Glutamatergic neuron (in vitro differentiated cells): Measurements from ENCODE around the gene KLHDC8A. TPM values are rescaled to one million over a fixed set of nuclear protein-coding genes. Genes with fewer than 3 reads are reported as not detected.
A peak's percentile ranks its signal among the peaks of the same experiment; 100 is the strongest.
"Not testable (repeated sequence)": the region's sequence is repeated elsewhere in the genome, so short reads cannot be mapped to it uniquely, and the experiment has no call there.

Experiments used
- DNase-seq: peaks from one replicate; pipeline ENCODE4 v3.0.0; 2022
- H3K27ac Mint-ChIP-seq: one replicate; pipeline ENCODE4 v1.8.0; 2020; ENCODE audit warnings: mild to moderate bottlenecking, mixed read lengths, inconsistent platforms; ENCODE audit not compliant: unreplicated experiment
- H3K27me3 Mint-ChIP-seq: one replicate; pipeline ENCODE4 v1.8.0; 2020; ENCODE audit warnings: mild to moderate bottlenecking, moderate library complexity, mixed read lengths, inconsistent platforms; ENCODE audit not compliant: unreplicated experiment
- H3K36me3 Mint-ChIP-seq: one replicate; pipeline ENCODE4 v1.8.0; 2020; ENCODE audit warnings: mild to moderate bottlenecking, mixed read lengths, inconsistent platforms; ENCODE audit not compliant: unreplicated experiment
- H3K4me1 Mint-ChIP-seq: one replicate; pipeline ENCODE4 v1.8.0; 2020; ENCODE audit warnings: mild to moderate bottlenecking, low read depth, mixed read lengths, inconsistent platforms; ENCODE audit not compliant: unreplicated experiment
- H3K4me3 Mint-ChIP-seq: one replicate; pipeline ENCODE4 v1.8.0; 2020; ENCODE audit warnings: mild to moderate bottlenecking, mixed read lengths, inconsistent platforms; ENCODE audit not compliant: unreplicated experiment
- H3K9me3 Mint-ChIP-seq: one replicate; pipeline ENCODE4 v1.8.0; 2020; ENCODE audit warnings: mild to moderate bottlenecking, moderate library complexity, mixed read lengths, inconsistent platforms; ENCODE audit not compliant: unreplicated experiment
- total RNA-seq: library from RNA; stranded (reverse); fragmentation: NEBNext Ultra II Directional; extraction: Animal tissue kit (Norgen Biotek cat#: 25700); gene quantifications from one replicate; pipeline ENCODE4 v1.2.1, GENCODE V29; 2021; ENCODE audit not compliant: unreplicated experiment
- TF ChIP-seq, protein P1 (sequence below): fragments of 200-600 bp; sonication (generic); IDR thresholded peaks from one replicate; pipeline ENCODE4 v1.5.0; 2021; ENCODE audit not compliant: partially characterized antibody, unreplicated experiment

Gene KLHDC8A
- total RNA-seq, 1 donor from 2014 or later = 125 TPM

DNA sequence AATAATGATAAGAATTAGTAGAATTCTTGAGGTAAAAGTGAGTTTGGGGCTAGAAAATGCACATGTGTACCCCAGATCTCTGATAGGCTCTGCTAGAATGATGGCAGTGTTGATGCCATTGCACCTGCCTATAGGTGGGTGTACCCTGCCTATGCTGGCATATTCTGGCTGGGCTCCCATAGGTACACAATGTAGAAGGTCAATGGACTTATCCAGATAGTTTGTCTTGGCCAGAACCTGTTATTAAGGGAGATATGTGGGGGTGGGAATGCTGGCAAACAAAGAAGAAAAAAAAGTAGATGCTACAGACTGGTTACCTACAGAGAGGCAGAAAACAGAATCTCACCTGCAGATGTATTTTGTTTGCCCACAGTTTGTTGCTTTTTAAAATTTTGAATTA is 14.1 kb upstream of the KLHDC8A start:
- DNase-seq = no peak
- Mint-ChIP-seq H3K9me3 (peaks cover 3% of the 10 kb centered on the region), H3K36me3 (no peaks in the 10 kb centered on the region), H3K27me3 (no peaks in the 10 kb centered on the region), H3K27ac (no peak overlapping the region), H3K4me1 (peaks cover 30% of the 10 kb centered on the region), H3K4me3 (no peak overlapping the region)
- TF ChIP-seq, protein P1, sequence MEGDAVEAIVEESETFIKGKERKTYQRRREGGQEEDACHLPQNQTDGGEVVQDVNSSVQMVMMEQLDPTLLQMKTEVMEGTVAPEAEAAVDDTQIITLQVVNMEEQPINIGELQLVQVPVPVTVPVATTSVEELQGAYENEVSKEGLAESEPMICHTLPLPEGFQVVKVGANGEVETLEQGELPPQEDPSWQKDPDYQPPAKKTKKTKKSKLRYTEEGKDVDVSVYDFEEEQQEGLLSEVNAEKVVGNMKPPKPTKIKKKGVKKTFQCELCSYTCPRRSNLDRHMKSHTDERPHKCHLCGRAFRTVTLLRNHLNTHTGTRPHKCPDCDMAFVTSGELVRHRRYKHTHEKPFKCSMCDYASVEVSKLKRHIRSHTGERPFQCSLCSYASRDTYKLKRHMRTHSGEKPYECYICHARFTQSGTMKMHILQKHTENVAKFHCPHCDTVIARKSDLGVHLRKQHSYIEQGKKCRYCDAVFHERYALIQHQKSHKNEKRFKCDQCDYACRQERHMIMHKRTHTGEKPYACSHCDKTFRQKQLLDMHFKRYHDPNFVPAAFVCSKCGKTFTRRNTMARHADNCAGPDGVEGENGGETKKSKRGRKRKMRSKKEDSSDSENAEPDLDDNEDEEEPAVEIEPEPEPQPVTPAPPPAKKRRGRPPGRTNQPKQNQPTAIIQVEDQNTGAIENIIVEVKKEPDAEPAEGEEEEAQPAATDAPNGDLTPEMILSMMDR = no peak

DNA sequence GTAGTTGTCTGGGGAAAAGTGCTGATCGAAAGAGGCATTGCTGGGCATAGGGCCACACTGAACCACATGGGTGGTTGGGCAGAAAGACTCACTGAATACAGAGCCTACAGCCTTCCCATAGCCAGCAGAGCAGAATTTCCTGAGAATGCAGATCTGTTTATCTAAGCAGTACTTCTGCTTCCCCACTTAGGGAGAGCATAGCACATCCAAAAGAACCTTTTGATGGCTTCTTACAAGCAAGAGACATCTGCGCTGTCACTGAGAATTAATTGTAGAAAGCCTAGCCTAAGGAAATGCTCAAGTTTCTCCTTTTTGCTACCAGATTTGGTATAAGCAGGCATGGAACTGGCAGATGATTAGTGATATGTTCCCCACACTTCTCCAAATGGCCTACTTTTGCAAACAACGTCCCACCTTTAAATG is 13.0 kb upstream of the KLHDC8A start:
- no peaks in the 10 kb centered on the region for H3K27me3 Mint-ChIP-seq
- H3K36me3 Mint-ChIP-seq = no peaks in the 10 kb centered on the region
- peaks cover 23% of the 10 kb centered on the region for H3K4me1 Mint-ChIP-seq
- H3K4me3 Mint-ChIP-seq = no peak overlapping the region
- H3K27ac Mint-ChIP-seq = no peak overlapping the region
- DNase-seq = no peak
- peaks cover 2% of the 10 kb centered on the region for H3K9me3 Mint-ChIP-seq
- TF ChIP-seq, protein P1 = no peak

DNA sequence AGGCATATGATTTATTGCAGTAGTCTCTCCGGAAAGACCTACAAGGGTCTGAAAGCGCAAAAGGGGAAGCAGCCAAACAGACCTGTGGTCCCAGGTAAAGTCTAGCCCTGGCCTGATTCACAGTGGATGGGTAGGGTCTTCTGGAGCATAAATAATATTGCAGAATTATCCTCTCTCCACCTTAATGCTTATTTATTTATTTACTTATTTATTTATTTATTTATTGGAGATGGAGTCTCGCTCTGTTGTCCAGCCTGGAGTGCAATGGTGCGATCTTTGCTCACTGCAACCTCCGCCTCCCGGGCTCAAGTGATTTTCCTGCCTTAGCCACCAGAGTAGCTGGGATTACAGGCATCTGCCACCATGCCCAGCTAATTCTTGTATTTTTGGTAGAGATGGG is 11.8 kb upstream of the KLHDC8A start:
- TF ChIP-seq, protein P1 = no peak

DNA sequence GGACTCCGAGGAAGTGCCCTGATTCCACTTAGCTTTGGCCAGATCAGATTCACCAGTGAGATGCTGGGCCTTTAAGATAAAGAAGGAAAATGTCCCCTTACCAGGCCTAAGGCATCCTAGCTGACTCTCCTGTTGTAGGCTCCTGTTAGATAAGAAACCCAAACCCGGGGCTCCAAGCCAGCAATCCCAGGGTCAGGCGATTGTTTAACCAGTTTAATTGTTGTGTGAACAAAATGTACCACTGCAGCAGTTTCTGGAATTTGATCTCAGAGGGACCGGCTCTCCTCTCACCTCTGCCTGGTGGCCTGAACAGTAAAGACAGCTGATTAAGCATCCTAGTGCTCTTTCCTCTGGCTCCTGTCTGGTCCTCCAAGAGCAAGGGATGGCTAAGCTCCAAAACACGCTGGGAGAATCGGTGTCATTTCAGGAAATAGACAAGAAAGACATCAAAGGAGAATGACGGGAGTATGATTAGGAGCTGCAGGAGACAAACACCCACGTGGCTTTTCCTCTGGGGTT is 9.3 kb upstream of the KLHDC8A start:
- no peak for DNase-seq
- H3K27me3 Mint-ChIP-seq = peaks cover under 1% of the 10 kb centered on the region

More for the DNA sequence above, 11.8 kb upstream of the KLHDC8A start:
- Mint-ChIP-seq H3K27ac (no peak overlapping the region), H3K4me3 (no peak overlapping the region), H3K27me3 (no peaks in the 10 kb centered on the region), H3K36me3 (no peaks in the 10 kb centered on the region), H3K4me1 (peaks cover 12% of the 10 kb centered on the region), H3K9me3 (no peaks in the 10 kb centered on the region)
- DNase-seq = no peak

DNA sequence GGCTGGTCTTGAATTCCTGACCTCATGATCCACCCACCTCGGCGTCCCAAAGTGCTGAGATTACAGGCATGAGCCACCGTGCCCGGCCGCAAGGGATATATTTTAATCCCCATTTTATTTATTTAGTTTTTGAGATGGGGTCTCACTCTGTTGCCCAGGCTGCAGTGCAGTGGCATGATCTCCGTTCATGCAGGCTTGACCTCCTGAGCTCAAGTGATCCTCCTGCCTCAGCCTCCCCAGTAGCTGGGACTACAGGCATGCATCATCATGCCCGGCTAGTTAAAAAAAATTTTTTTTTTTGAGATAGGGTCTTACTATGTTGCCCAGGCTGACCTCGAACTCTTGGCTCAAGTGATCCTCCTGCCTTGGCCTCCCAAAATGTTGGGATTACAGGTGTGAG is 8.4 kb upstream of the KLHDC8A start:
- not testable (repeated sequence) for H3K9me3 Mint-ChIP-seq, H3K27ac Mint-ChIP-seq, H3K4me1 Mint-ChIP-seq, H3K27me3 Mint-ChIP-seq, H3K36me3 Mint-ChIP-seq, DNase-seq, H3K4me3 Mint-ChIP-seq

More for the DNA sequence above, 9.3 kb upstream of the KLHDC8A start:
- Mint-ChIP-seq H3K27ac (no peak overlapping the region), H3K4me3 (no peak overlapping the region), H3K9me3 (no peaks in the 10 kb centered on the region), H3K4me1 (peaks cover 1% of the 10 kb centered on the region), H3K36me3 (no peaks in the 10 kb centered on the region)
- TF ChIP-seq, protein P1 = no peak

DNA sequence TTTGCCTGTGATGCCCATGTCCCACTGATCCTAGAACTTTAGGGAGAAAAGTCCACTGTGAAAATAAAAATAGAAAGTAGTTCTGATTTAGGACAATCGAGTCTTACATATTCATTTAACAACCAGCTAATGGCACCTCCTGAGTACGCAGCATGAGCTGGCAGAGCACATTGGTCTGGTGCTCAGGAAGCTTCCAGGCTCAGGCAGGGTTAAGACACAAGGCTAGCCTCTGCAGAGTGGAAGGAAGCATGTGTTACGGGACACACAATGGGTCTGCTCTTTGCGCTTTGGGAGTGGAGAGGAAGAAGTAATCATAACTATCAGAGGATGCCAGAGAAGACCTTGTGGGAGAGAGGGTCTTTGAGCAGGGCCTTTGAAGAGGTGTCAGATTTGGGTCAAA is 4.2 kb upstream of the KLHDC8A start:
- TF ChIP-seq, protein P1 = no peak
- Mint-ChIP-seq H3K9me3 (peaks cover 1% of the 10 kb centered on the region), H3K36me3 (no peaks in the 10 kb centered on the region), H3K4me1 (peaks cover 42% of the 10 kb centered on the region), H3K27ac (peak overlapping the region; percentile 92), H3K4me3 (no peak overlapping the region), H3K27me3 (peaks cover 3% of the 10 kb centered on the region)
- no peak for DNase-seq
